Measurements from ENCODE around the gene GPR157. TPM values are rescaled to one million over a fixed set of nuclear protein-coding genes. Genes with fewer than 3 reads are reported as not detected.

GPR157 gene
- total RNA-seq, 4 donors from 2014 or later: 0.59 to 10.7 (median 2.2) TPM

- TF ChIP-seq CTCF (IDR thresholded peaks at IDR 0.05) (no peak), POLR2A (IDR thresholded peaks at IDR 0.05) (no peak)
- intact Hi-C loops (cut with DNase I; ENCODE audit: low total_unique reads): no loop called here
- Histone ChIP-seq H3K9me3 (no peaks in the 10 kb centered on the region), H3K27me3 (no peaks in the 10 kb centered on the region), H3K4me1 (no peaks in the 10 kb centered on the region), H3K27ac (no peak overlapping the region), H3K4me3 (no peak overlapping the region), H3K36me3 (no peaks in the 10 kb centered on the region)
- DNase-seq: no peak
These were observed 23.6 kb upstream of the GPR157 start for GRCh38 chr1:9152535-9152934.

- Histone ChIP-seq H3K36me3 (no peaks in the 10 kb centered on the region), H3K9me3 (no peaks in the 10 kb centered on the region), H3K4me1 (no peaks in the 10 kb centered on the region), H3K27me3 (no peaks in the 10 kb centered on the region), H3K4me3 (no peak overlapping the region), H3K27ac (peak overlapping the region; percentile 23 to 46)
- TF ChIP-seq CTCF (IDR thresholded peaks at IDR 0.05) (no peak), POLR2A (IDR thresholded peaks at IDR 0.05) (no peak)
- intact Hi-C loops (cut with DNase I; ENCODE audit: low total_unique reads): no loop called here
- DNase-seq: no peak
These were observed 22.5 kb upstream of the GPR157 start for GRCh38 chr1:9151328-9151860.

- Histone ChIP-seq H3K27me3 (no peaks in the 10 kb centered on the region), H3K4me3 (no peak overlapping the region), H3K4me1 (no peaks in the 10 kb centered on the region), H3K9me3 (no peaks in the 10 kb centered on the region), H3K27ac (peak overlapping the region in 1 of 2 donors; percentile 46), H3K36me3 (no peaks in the 10 kb centered on the region)
- intact Hi-C loops (cut with DNase I; ENCODE audit: low total_unique reads): no loop called here
- no peak for TF ChIP-seq POLR2A (IDR thresholded peaks at IDR 0.05)
- no peak for TF ChIP-seq CTCF (IDR thresholded peaks at IDR 0.05)
- DNase-seq: peak in 1 of 2 donors; percentile 46
These were observed 21.9 kb upstream of the GPR157 start for GRCh38 chr1:9150582-9151327.

GRCh38 chr1:9149837-9150581 is 21.1 kb upstream of the GPR157 start:
- no peak for DNase-seq
- no peak for TF ChIP-seq POLR2A (IDR thresholded peaks at IDR 0.05)
- TF ChIP-seq CTCF (IDR thresholded peaks at IDR 0.05): no peak
- Histone ChIP-seq H3K27me3 (no peaks in the 10 kb centered on the region), H3K4me3 (no peak overlapping the region), H3K36me3 (no peaks in the 10 kb centered on the region), H3K4me1 (no peaks in the 10 kb centered on the region), H3K27ac (peak overlapping the region; percentile 17 to 41), H3K9me3 (no peaks in the 10 kb centered on the region)
- intact Hi-C loops (cut with DNase I; ENCODE audit: low total_unique reads): loop anchor here (10.0 kb wide), 1 partner anchor 45 kb away; no protein-coding TSS in a partner anchor

- no peak overlapping the region for H3K4me3 ChIP-seq
- no peak for DNase-seq
- no peaks in the 10 kb centered on the region for H3K4me1 ChIP-seq
- H3K27ac ChIP-seq: no peak overlapping the region
- H3K27me3 ChIP-seq: no peaks in the 10 kb centered on the region
- intact Hi-C loops (cut with DNase I; ENCODE audit: low total_unique reads): loop anchor here (10.0 kb wide), 1 partner anchor 46 kb away; no protein-coding TSS in a partner anchor
- no peaks in the 10 kb centered on the region for H3K9me3 ChIP-seq
- no peak for TF ChIP-seq POLR2A (IDR thresholded peaks at IDR 0.05)
- TF ChIP-seq CTCF (IDR thresholded peaks at IDR 0.05): no peak
- H3K36me3 ChIP-seq: no peaks in the 10 kb centered on the region
These were observed 20.2 kb upstream of the GPR157 start for GRCh38 chr1:9149151-9149550.

Data from uterus (tissue), 4 donors.